Astrocyte (in vitro differentiated cells and primary cell): Measurements from ENCODE around the gene GPANK1.

ENCODE experiments used
- CTCF ChIP-seq: IDR thresholded peaks from 2 replicates; pipeline ENCODE4 v1.5.1; 2011; ENCODE audit warnings: low read depth, mild to moderate bottlenecking, inconsistent platforms, low read length, moderate library complexity; ENCODE audit not compliant: insufficient read depth
- EZH2 ChIP-seq: IDR thresholded peaks from 2 replicates; pipeline ENCODE4 v1.6.1; 2012; ENCODE audit warnings: mild to moderate bottlenecking, low read length, inconsistent platforms; ENCODE audit not compliant: insufficient read depth

- no peak for TF ChIP-seq CTCF
- no peak for TF ChIP-seq EZH2
Observed at GRCh38 chr6:31705931-31706330, 41.1 kb upstream of the GPANK1 start.
